Activated CD8-positive, alpha-beta memory T cell treated with anti-CD3 and anti-CD28 coated beads, Interleukin-2, amount 50 U/mL, for 4 hours (primary cell): ENCODE results near the gene PNPLA3.

Source experiments
- DNase-seq: peaks from one replicate; pipeline ENCODE4 v3.0.0-alpha.2; 2020

Gene PNPLA3

DNA sequence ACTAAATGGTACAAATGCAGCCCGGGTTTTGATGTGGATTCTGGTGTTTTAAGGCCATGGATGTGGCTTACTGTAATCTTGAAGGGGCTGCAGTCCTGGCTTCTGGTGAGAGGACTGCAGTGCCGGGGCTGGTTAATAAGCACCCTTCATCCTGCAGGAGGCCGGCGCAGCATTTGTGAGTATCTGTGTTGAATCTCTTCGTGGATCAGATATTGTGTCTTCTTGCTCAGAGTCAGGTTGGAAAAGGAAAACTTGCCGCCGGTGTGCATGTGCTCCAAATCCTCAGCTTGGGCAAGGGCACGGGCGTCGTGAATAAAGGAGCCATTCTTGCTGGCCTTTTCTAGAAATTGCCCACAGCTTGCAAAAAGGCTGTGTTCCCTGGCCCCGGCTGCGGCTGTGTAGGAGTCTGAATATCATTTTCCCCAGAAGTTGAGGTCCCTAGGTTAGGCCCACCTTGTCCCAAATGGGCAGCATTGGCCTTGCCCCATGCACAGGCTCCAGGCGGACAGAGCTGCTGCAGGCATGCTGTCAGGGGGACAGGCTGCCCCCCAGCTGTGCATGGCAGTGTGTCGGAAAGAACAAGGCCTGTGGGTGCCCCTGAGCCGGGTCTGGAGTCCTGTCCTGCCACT is 71.6 kb downstream of the PNPLA3 start:
- no peak for DNase-seq

DNA sequence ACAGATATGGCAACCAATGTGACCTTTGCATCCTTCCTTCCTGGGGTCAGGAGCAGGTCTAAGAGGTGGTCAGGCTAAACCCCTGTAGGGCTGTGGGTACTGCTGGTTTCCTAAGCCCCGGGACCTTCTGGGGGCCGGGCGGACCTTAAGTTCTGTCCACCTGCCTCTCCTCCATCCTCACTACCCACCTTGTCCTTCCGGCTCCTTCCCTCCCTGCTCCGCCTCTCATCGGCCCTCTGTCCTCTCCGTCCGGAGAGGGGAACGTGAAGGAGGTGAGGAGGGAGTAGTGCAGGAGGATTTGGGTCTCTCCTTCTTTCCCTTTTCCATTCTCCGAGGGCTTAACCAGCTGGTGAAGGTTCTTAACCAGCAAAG is 72.2 kb downstream of the PNPLA3 start:
- DNase-seq: no peak

GRCh38 chr22:43996170-43996980 is 72.8 kb downstream of the PNPLA3 start:
- DNase-seq: peak; percentile 72

- DNase-seq: no peak
Observed at GRCh38 chr22:43996981-43997265, 73.3 kb downstream of the PNPLA3 start.
